ENCODE measurements around the gene ZNF423. TPM values are rescaled to one million over a fixed set of nuclear protein-coding genes. Genes with fewer than 3 reads are reported as not detected.

Gene ZNF423
- total RNA-seq, 1 experiment from 2014 or later: 0.49 TPM

DNA sequence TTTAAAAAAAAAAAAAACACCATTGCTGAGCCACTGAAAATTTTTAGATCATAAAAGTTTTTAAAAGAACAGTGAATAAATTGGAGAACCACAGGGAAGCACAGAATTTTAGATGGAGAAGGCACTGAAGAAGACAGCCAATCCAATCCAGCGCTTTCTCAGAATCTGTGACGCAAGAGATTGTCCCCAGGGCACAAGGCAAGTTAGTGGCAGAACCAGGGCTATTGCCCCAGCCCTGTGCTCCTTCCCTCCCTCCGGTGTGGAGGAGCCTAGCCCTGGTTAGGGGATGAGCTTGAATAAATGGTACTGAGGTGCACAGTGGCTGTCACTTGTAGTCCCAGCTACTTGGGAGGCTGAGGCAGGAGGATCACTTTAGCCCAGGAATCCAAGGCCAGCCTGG lies 108.3 kb downstream of the ZNF423 start:
- TF ChIP-seq, protein P1, sequence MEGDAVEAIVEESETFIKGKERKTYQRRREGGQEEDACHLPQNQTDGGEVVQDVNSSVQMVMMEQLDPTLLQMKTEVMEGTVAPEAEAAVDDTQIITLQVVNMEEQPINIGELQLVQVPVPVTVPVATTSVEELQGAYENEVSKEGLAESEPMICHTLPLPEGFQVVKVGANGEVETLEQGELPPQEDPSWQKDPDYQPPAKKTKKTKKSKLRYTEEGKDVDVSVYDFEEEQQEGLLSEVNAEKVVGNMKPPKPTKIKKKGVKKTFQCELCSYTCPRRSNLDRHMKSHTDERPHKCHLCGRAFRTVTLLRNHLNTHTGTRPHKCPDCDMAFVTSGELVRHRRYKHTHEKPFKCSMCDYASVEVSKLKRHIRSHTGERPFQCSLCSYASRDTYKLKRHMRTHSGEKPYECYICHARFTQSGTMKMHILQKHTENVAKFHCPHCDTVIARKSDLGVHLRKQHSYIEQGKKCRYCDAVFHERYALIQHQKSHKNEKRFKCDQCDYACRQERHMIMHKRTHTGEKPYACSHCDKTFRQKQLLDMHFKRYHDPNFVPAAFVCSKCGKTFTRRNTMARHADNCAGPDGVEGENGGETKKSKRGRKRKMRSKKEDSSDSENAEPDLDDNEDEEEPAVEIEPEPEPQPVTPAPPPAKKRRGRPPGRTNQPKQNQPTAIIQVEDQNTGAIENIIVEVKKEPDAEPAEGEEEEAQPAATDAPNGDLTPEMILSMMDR (IDR thresholded peaks at IDR 0.05): no peak
- TF ChIP-seq POLR2AphosphoS5 (IDR thresholded peaks at IDR 0.05; ENCODE audit: low read depth, low read length) (no peak), TCF7L2 (IDR thresholded peaks at IDR 0.05; ENCODE audit: low read depth, low read length) (no peak), SIN3A (IDR thresholded peaks at IDR 0.05; ENCODE audit: borderline replicate concordance, insufficient read depth, low read depth, low read length) (no peak)
- TF ChIP-seq, protein P2, sequence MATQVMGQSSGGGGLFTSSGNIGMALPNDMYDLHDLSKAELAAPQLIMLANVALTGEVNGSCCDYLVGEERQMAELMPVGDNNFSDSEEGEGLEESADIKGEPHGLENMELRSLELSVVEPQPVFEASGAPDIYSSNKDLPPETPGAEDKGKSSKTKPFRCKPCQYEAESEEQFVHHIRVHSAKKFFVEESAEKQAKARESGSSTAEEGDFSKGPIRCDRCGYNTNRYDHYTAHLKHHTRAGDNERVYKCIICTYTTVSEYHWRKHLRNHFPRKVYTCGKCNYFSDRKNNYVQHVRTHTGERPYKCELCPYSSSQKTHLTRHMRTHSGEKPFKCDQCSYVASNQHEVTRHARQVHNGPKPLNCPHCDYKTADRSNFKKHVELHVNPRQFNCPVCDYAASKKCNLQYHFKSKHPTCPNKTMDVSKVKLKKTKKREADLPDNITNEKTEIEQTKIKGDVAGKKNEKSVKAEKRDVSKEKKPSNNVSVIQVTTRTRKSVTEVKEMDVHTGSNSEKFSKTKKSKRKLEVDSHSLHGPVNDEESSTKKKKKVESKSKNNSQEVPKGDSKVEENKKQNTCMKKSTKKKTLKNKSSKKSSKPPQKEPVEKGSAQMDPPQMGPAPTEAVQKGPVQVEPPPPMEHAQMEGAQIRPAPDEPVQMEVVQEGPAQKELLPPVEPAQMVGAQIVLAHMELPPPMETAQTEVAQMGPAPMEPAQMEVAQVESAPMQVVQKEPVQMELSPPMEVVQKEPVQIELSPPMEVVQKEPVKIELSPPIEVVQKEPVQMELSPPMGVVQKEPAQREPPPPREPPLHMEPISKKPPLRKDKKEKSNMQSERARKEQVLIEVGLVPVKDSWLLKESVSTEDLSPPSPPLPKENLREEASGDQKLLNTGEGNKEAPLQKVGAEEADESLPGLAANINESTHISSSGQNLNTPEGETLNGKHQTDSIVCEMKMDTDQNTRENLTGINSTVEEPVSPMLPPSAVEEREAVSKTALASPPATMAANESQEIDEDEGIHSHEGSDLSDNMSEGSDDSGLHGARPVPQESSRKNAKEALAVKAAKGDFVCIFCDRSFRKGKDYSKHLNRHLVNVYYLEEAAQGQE (IDR thresholded peaks at IDR 0.05; ENCODE audit: insufficient read depth in 1 of 2, low read depth in 2 of 2, low read length in 1 of 2): no peak
- ATAC-seq (no peak), DNase-seq (ENCODE audit: low read depth, low spot score) (no peak)
- H3K9me3 ChIP-seq (ENCODE audit: control insufficient read depth, insufficient read depth, low read depth, low read length): no peaks in the 10 kb centered on the region
- no peak overlapping the region for H3K27ac ChIP-seq (ENCODE audit: low read length)
- H3K27me3 ChIP-seq (ENCODE audit: control insufficient read depth, insufficient read depth, low read length): peaks cover 6% of the 10 kb centered on the region
- POLR2A ChIA-PET: no interaction called here
- H3K4me3 ChIP-seq (ENCODE audit: low read depth in 2 of 2, low read length in 2 of 2): no peak overlapping the region
- intact Hi-C loops (cut with micrococcal nuclease; ENCODE audit: unreplicated experiment) (no loop called here), in situ Hi-C loops (cut with HindIII; ENCODE audit: low pct_unique_long_range_greater_than_20kb, low sequenced_read_pairs) (no loop called here)
- CTCF ChIA-PET: interaction anchor here (0.7 kb wide), 1 partner anchor 262 kb away, joined by 9 read pairs; no protein-coding TSS in a partner anchor
- H3K4me1 ChIP-seq (ENCODE audit: control insufficient read depth, insufficient read depth, low read length): no peaks in the 10 kb centered on the region
- no TSS peak for BruUV-seq (replicated peaks)
- H3K36me3 ChIP-seq (ENCODE audit: control insufficient read depth, insufficient read depth, low read length): no peaks in the 10 kb centered on the region

DNA sequence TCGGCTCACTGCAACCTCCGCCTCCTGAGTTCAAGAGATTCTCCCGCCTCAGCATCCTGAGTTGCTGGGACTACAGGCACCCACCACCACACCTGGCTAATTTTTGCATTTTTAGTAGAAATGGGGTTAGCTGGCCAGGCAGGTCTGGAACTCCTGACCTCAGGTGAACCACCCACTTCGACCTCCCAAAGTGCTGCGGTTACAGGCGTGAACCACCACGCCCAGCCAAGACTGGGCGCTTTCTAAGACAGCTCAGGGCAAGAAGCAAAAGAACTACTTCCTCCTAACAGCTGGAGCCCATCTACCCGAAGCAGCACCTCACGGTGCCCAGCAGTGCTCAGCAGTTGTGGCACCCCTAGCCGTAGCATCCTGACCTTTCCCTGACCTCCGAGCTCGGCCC lies 109.4 kb downstream of the ZNF423 start:
- H3K27ac ChIP-seq (ENCODE audit: low read length): no peak overlapping the region
- H3K4me3 ChIP-seq (ENCODE audit: low read depth in 2 of 2, low read length in 2 of 2): no peak overlapping the region
- H3K36me3 ChIP-seq (ENCODE audit: control insufficient read depth, insufficient read depth, low read length): no peaks in the 10 kb centered on the region
- ChIA-PET CTCF (interaction anchor here (0.6 kb wide), 1 partner anchor 175 kb away, joined by 3 read pairs; no protein-coding TSS in a partner anchor), POLR2A (no interaction called here)
- BruUV-seq (replicated peaks): no TSS peak
- ATAC-seq (no peak), DNase-seq (ENCODE audit: low read depth, low spot score) (no peak)
- TF ChIP-seq, protein P1 (IDR thresholded peaks at IDR 0.05): no peak
- no peak for TF ChIP-seq TCF7L2 (IDR thresholded peaks at IDR 0.05; ENCODE audit: low read depth, low read length)
- no peak for TF ChIP-seq POLR2AphosphoS5 (IDR thresholded peaks at IDR 0.05; ENCODE audit: low read depth, low read length)
- TF ChIP-seq, protein P2 (IDR thresholded peaks at IDR 0.05; ENCODE audit: insufficient read depth in 1 of 2, low read depth in 2 of 2, low read length in 1 of 2): no peak
- TF ChIP-seq SIN3A (IDR thresholded peaks at IDR 0.05; ENCODE audit: borderline replicate concordance, insufficient read depth, low read depth, low read length): no peak
- no peaks in the 10 kb centered on the region for H3K9me3 ChIP-seq (ENCODE audit: control insufficient read depth, insufficient read depth, low read depth, low read length)
- in situ Hi-C loops (cut with HindIII; ENCODE audit: low pct_unique_long_range_greater_than_20kb, low sequenced_read_pairs) (no loop called here), intact Hi-C loops (cut with micrococcal nuclease; ENCODE audit: unreplicated experiment) (no loop called here)
- no peaks in the 10 kb centered on the region for H3K4me1 ChIP-seq (ENCODE audit: control insufficient read depth, insufficient read depth, low read length)
- H3K27me3 ChIP-seq (ENCODE audit: control insufficient read depth, insufficient read depth, low read length): peaks cover 6% of the 10 kb centered on the region
